Hematopoietic multipotent progenitor cell treated with erythropoietin and hydrocortisone succinate and interleukin-3 and kit ligand, for 15 days (in vitro differentiated cells): ENCODE results near the gene PRAMEF18.
"Not testable (repeated sequence)": the region's sequence is repeated elsewhere in the genome, so short reads cannot be mapped to it uniquely, and the experiment has no call there.

Experiments
- DNase-seq: peaks from one replicate; pipeline ENCODE4 v3.0.0-alpha.2; 2015; ENCODE audit warnings: low spot score

Gene PRAMEF18

GRCh38 chr1:13225675-13226204, at the start of gene PRAMEF18:
Gene PRAMEF18, minus strand, starts transcription at chr1:13226154. Its CDS starts 48 bp downstream, at chr1:13226106.
- not testable (repeated sequence) for DNase-seq

GRCh38 chr1:13265124-13265523, 39.2 kb upstream of the PRAMEF18 start:
- not testable (repeated sequence) for DNase-seq

- DNase-seq: not testable (repeated sequence)
Observed at GRCh38 chr1:13253898-13254297, 27.9 kb upstream of the PRAMEF18 start, which contains the start of gene PRAMEF5. Gene PRAMEF5, plus strand, starts transcription at chr1:13254198. Its CDS starts 5,071 bp downstream, at chr1:13259269.

GRCh38 chr1:13247122-13247521, 21.2 kb upstream of the PRAMEF18 start:
- DNase-seq: not testable (repeated sequence)

GRCh38 chr1:13246554-13246871, 20.6 kb upstream of the PRAMEF18 start:
- not testable (repeated sequence) for DNase-seq

- not testable (repeated sequence) for DNase-seq
Observed at GRCh38 chr1:13245841-13246553, 20.0 kb upstream of the PRAMEF18 start.

GRCh38 chr1:13243536-13244263, 17.7 kb upstream of the PRAMEF18 start:
- not testable (repeated sequence) for DNase-seq

- not testable (repeated sequence) for DNase-seq
Observed at GRCh38 chr1:13239633-13240032, 13.7 kb upstream of the PRAMEF18 start.

- DNase-seq: not testable (repeated sequence)
Observed at GRCh38 chr1:13237572-13237971, 11.6 kb upstream of the PRAMEF18 start.

GRCh38 chr1:13234057-13234456, 8.1 kb upstream of the PRAMEF18 start:
- not testable (repeated sequence) for DNase-seq

- not testable (repeated sequence) for DNase-seq
Observed at GRCh38 chr1:13232056-13232455, 6.1 kb upstream of the PRAMEF18 start.

GRCh38 chr1:13231061-13231750, 5.3 kb upstream of the PRAMEF18 start:
- not testable (repeated sequence) for DNase-seq

- not testable (repeated sequence) for DNase-seq
Observed at GRCh38 chr1:13230601-13231000, 4.6 kb upstream of the PRAMEF18 start.

- not testable (repeated sequence) for DNase-seq
Observed at GRCh38 chr1:13230096-13230495, 4.1 kb upstream of the PRAMEF18 start.

- DNase-seq: peak; percentile 33
Observed at GRCh38 chr1:13228343-13228781, 2.4 kb upstream of the PRAMEF18 start.

GRCh38 chr1:13227271-13228055, 1.5 kb upstream of the PRAMEF18 start:
- DNase-seq: not testable (repeated sequence)

GRCh38 chr1:13224480-13225060, 1.4 kb downstream of the PRAMEF18 start:
- no peak for DNase-seq

GRCh38 chr1:13222788-13223187, 3.2 kb downstream of the PRAMEF18 start:
- not testable (repeated sequence) for DNase-seq

- DNase-seq: not testable (repeated sequence)
Observed at GRCh38 chr1:13219203-13219602, 6.8 kb downstream of the PRAMEF18 start.

- DNase-seq: not testable (repeated sequence)
Observed at GRCh38 chr1:13216619-13217018, 9.3 kb downstream of the PRAMEF18 start.

- not testable (repeated sequence) for DNase-seq
Observed at GRCh38 chr1:13208712-13209111, 17.2 kb downstream of the PRAMEF18 start.
